IPS DF 19.7 (cell line): ENCODE measurements around the gene DYNLT1.

ENCODE experiments used
- DNase-seq: peaks from one replicate; pipeline ENCODE4 v3.0.0-alpha.2; 2013; ENCODE audit warnings: low read depth, low spot score

Gene DYNLT1

GRCh38 chr6:158603261-158604047 lies 41.1 kb downstream of the DYNLT1 start:
- DNase-seq = no peak

- DNase-seq = no peak
Observed at GRCh38 chr6:158599635-158600034, 44.9 kb downstream of the DYNLT1 start.

GRCh38 chr6:158597565-158597964 lies 47.0 kb downstream of the DYNLT1 start:
- no peak for DNase-seq

- no peak for DNase-seq
Observed at GRCh38 chr6:158596861-158597260, 47.7 kb downstream of the DYNLT1 start.

GRCh38 chr6:158595223-158595622 lies 49.3 kb downstream of the DYNLT1 start:
- no peak for DNase-seq

- no peak for DNase-seq
Observed at GRCh38 chr6:158593670-158594069, 50.9 kb downstream of the DYNLT1 start.

GRCh38 chr6:158591810-158592209 lies 52.7 kb downstream of the DYNLT1 start:
- DNase-seq = no peak

GRCh38 chr6:158591134-158591809 lies 53.3 kb downstream of the DYNLT1 start:
- no peak for DNase-seq

GRCh38 chr6:158589366-158589765 lies 55.2 kb downstream of the DYNLT1 start:
- no peak for DNase-seq

GRCh38 chr6:158586652-158587051 lies 57.9 kb downstream of the DYNLT1 start:
- DNase-seq = no peak
